Measurements from ENCODE around the gene MAPRE3. TPM values are rescaled to one million over a fixed set of nuclear protein-coding genes. Genes with fewer than 3 reads are reported as not detected.
A peak's percentile ranks its signal among the peaks of the same experiment; 100 is the strongest.

MAPRE3 gene
- total and polyA plus RNA-seq, 9 of the 15 experiments (the other 6 are each of a cell fraction or from before 2014, with no cell fraction given): 0.70 to 43.2 (median 12.6) TPM

DNA sequence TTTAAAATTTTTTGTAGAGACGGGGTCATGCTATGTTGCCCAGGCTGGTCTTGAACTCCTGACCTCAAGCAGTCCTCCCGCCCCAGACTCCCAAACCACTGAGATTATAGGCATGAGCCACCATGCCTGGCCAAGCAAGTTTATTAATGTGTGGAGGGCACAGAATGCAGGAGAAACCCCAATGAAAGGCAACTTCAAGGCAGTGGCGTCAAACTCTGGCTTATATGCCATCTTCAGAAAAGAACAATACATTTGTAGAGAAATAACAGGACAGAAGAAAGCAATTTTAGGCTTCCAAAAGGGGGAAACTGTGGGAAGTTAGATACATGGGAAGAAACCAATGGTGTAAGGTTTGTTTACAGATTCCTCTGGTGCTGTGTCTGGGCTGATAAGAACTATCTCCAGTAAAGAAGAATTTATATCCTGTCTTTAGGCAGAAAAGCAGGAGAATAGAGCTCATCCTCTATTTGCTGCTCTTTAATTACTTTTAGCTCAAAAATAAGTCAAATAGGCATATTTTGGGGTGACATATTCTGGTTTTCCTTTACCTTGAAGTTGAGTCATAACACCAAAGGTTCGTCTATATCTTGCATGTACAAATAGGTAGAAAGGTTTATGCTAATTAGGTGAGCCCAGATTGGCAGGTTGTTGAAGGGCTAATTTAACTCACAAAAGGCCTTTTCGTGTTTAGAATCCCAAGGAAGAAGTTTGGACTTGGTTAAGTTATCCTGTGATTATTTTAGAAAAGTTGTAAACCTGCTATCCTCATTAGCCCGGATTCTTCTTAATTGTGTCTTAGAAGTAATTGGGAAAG lies 36.4 kb downstream of the MAPRE3 start (continued):
- TF ChIP-seq ZNF282 (CRISPR knock-in tag; IDR thresholded peaks at IDR 0.05): no peak
- TF ChIP-seq NFXL1 (CRISPR knock-in tag; IDR thresholded peaks at IDR 0.05): no peak
- TF ChIP-seq LEF1 (IDR thresholded peaks at IDR 0.05): peak; percentile 88
- TF ChIP-seq TEAD2 (tag; IDR thresholded peaks at IDR 0.05): peak; percentile 42; the same call in 1 of the 2 replicates
- TF ChIP-seq EP400 (IDR thresholded peaks at IDR 0.05): 0 out of 2 replicates have a peak, but pooled peaks have one; percentile 30
- TF ChIP-seq ZC3H4 (CRISPR knock-in tag; IDR thresholded peaks at IDR 0.05; ENCODE audit: borderline replicate concordance): no peak
- TF ChIP-seq SMAD2 (IDR thresholded peaks at IDR 0.05; ENCODE audit: low read depth, low read length): no peak
- no peak for TF ChIP-seq CHD2 (IDR thresholded peaks at IDR 0.05; ENCODE audit: low read depth, low read length)
- TF ChIP-seq IRF2 (CRISPR knock-in tag; IDR thresholded peaks at IDR 0.05): no peak
- no peak for TF ChIP-seq FOXA1 (IDR thresholded peaks at IDR 0.05; ENCODE audit: borderline replicate concordance)
- peak; percentile 67 for TF ChIP-seq GTF2E2 (tag; IDR thresholded peaks at IDR 0.05)
- TF ChIP-seq GATAD2B (IDR thresholded peaks at IDR 0.05; ENCODE audit: borderline replicate concordance): 0 out of 2 replicates have a peak, but pooled peaks have one; percentile 42
- TF ChIP-seq PRPF4 (IDR thresholded peaks at IDR 0.05; ENCODE audit: insufficient read depth, low read depth, low read length, poor library complexity, severe bottlenecking): no peak
- TF ChIP-seq, protein P1, sequence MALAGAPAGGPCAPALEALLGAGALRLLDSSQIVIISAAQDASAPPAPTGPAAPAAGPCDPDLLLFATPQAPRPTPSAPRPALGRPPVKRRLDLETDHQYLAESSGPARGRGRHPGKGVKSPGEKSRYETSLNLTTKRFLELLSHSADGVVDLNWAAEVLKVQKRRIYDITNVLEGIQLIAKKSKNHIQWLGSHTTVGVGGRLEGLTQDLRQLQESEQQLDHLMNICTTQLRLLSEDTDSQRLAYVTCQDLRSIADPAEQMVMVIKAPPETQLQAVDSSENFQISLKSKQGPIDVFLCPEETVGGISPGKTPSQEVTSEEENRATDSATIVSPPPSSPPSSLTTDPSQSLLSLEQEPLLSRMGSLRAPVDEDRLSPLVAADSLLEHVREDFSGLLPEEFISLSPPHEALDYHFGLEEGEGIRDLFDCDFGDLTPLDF (CRISPR knock-in tag; IDR thresholded peaks at IDR 0.05): no peak
- TF ChIP-seq, protein P2, sequence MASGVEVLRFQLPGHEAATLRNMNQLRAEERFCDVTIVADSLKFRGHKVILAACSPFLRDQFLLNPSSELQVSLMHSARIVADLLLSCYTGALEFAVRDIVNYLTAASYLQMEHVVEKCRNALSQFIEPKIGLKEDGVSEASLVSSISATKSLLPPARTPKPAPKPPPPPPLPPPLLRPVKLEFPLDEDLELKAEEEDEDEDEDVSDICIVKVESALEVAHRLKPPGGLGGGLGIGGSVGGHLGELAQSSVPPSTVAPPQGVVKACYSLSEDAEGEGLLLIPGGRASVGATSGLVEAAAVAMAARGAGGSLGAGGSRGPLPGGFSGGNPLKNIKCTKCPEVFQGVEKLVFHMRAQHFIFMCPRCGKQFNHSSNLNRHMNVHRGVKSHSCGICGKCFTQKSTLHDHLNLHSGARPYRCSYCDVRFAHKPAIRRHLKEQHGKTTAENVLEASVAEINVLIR (CRISPR knock-in tag; IDR thresholded peaks at IDR 0.05): 0 out of 2 replicates have a peak, but pooled peaks have one; percentile 41
- TF ChIP-seq, protein P3, sequence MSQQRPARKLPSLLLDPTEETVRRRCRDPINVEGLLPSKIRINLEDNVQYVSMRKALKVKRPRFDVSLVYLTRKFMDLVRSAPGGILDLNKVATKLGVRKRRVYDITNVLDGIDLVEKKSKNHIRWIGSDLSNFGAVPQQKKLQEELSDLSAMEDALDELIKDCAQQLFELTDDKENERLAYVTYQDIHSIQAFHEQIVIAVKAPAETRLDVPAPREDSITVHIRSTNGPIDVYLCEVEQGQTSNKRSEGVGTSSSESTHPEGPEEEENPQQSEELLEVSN (IDR thresholded peaks at IDR 0.05; ENCODE audit: borderline replicate concordance in 1 of 2, extremely low read depth in 1 of 2, insufficient read depth in 1 of 2, insufficient read length in 1 of 2, low read depth in 1 of 2, low read length in 1 of 2, poor library complexity in 1 of 2, severe bottlenecking in 1 of 2): no peak
- TF ChIP-seq ATF1 (CRISPR knock-in tag; IDR thresholded peaks at IDR 0.05): no peak
- TF ChIP-seq ATF1 (tag; IDR thresholded peaks at IDR 0.05): peak; percentile 22
- TF ChIP-seq, protein P4, sequence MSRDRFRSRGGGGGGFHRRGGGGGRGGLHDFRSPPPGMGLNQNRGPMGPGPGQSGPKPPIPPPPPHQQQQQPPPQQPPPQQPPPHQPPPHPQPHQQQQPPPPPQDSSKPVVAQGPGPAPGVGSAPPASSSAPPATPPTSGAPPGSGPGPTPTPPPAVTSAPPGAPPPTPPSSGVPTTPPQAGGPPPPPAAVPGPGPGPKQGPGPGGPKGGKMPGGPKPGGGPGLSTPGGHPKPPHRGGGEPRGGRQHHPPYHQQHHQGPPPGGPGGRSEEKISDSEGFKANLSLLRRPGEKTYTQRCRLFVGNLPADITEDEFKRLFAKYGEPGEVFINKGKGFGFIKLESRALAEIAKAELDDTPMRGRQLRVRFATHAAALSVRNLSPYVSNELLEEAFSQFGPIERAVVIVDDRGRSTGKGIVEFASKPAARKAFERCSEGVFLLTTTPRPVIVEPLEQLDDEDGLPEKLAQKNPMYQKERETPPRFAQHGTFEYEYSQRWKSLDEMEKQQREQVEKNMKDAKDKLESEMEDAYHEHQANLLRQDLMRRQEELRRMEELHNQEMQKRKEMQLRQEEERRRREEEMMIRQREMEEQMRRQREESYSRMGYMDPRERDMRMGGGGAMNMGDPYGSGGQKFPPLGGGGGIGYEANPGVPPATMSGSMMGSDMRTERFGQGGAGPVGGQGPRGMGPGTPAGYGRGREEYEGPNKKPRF (IDR thresholded peaks at IDR 0.05; ENCODE audit: low read depth, low read length): no peak

All from K562 (cell line).